Endothelial cell of umbilical vein (primary cell): ENCODE results near the gene KISS1R. TPM values are rescaled to one million over a fixed set of nuclear protein-coding genes. Genes with fewer than 3 reads are reported as not detected.

Experiments used
- BruUV-seq: library from RNA; stranded (reverse); fragments of 400-500 nt; replicated peaks from 2 replicates; lab custom pipeline; 2021; lab: Mats Ljungman, UMichigan
- CTCF ChIA-PET: fragments of 300-600, 350-600 bp; sonication (Branson Sonifier 250); formaldehyde crosslinking; loops from one replicate; lab custom pipeline; 2021; ENCODE audit warnings: antibody characterized with exemption, inconsistent platforms; lab: Charles Lee
- POLR2A ChIA-PET: fragments of 300-600, 350-600 bp; sonication (Branson Sonifier 250); formaldehyde crosslinking; loops from one replicate; lab custom pipeline; 2021; ENCODE audit warnings: antibody characterized with exemption, inconsistent platforms; lab: Charles Lee
- DNase-seq: peaks from one replicate; pipeline ENCODE4 v3.0.0-alpha.2; 2011; ENCODE audit warnings: low read depth, low spot score
- FAIRE-seq: peaks from 2 replicates; lab custom pipeline; 2011; peaks lifted over from hg19 to GRCh38; lab: Jason Lieb, UNC
- H2AFZ ChIP-seq: 2 replicates; pipeline ENCODE4 v1.6.0; 2012; ENCODE audit warnings: low read depth, low read length, control low read depth, inconsistent platforms
- H3K27ac ChIP-seq: 2 replicates; pipeline ENCODE4 v1.5.1; 2011; ENCODE audit warnings: low read depth, mild to moderate bottlenecking, control low read depth, low read length, moderate library complexity; ENCODE audit not compliant: insufficient read depth
- H3K27me3 ChIP-seq, 2 experiments: 2 replicates each; pipeline versions ENCODE4 v1.6.0 to v1.6.1; 2011; ENCODE audit warnings: low read length in 2 of 2, mixed read lengths in 1 of 2; ENCODE audit not compliant: control insufficient read depth in 2 of 2, insufficient read depth in 2 of 2
- H3K36me3 ChIP-seq, 2 experiments: 2 replicates in 1 of 2; 3 replicates in 1 of 2; pipeline ENCODE4 v1.5.1; 2011; ENCODE audit warnings: low read length in 2 of 2, mild to moderate bottlenecking in 1 of 2, moderate library complexity in 1 of 2; ENCODE audit not compliant: control insufficient read depth in 2 of 2, insufficient read depth in 2 of 2; ENCODE audit errors: extremely low read depth in 1 of 2
- H3K4me1 ChIP-seq: 3 replicates; pipeline ENCODE4 v1.5.1; 2011; ENCODE audit warnings: mild to moderate bottlenecking, low read length; ENCODE audit not compliant: control insufficient read depth, insufficient read depth; ENCODE audit errors: extremely low read depth
- H3K4me2 ChIP-seq: 2 replicates; pipeline ENCODE4 v1.6.1; 2011; ENCODE audit warnings: low read length, control low read depth, mixed read lengths; ENCODE audit not compliant: insufficient read depth
- H3K4me3 ChIP-seq, 3 experiments: fragments of 200-600 bp in 1 of 3; sonication (generic), shearing (Covaris generic) in 1 of 3; replicated peaks in 1 of 3; 2 replicates each; pipeline ENCODE4 v1.5.1; 2011 to 2016; ENCODE audit warnings: control low read depth in 3 of 3, low read length in 3 of 3, mild to moderate bottlenecking in 2 of 3, inconsistent platforms in 1 of 3, low read depth in 1 of 3, moderate library complexity in 1 of 3; ENCODE audit not compliant: insufficient read depth in 1 of 3
- H3K79me2 ChIP-seq: 2 replicates; pipeline ENCODE4 v1.6.0; 2012; ENCODE audit warnings: low read length, inconsistent platforms; ENCODE audit not compliant: control insufficient read depth, insufficient read depth
- H3K9ac ChIP-seq: replicated peaks from 2 replicates; pipeline ENCODE3; 2011; ENCODE audit warnings: low read length, control low read depth; ENCODE audit not compliant: insufficient read depth; ENCODE audit errors: extremely low read depth
- H3K9me1 ChIP-seq: replicated peaks from 3 replicates; pipeline ENCODE4 v1.6.0; 2011; ENCODE audit warnings: mild to moderate bottlenecking, low read length; ENCODE audit not compliant: control insufficient read depth, insufficient read depth; ENCODE audit errors: extremely low read depth
- H3K9me3 ChIP-seq: replicated peaks from 2 replicates; pipeline ENCODE4 v1.5.1; 2012; ENCODE audit warnings: low read length, inconsistent platforms; ENCODE audit not compliant: control insufficient read depth, insufficient read depth
- H4K20me1 ChIP-seq: replicated peaks from 2 replicates; pipeline ENCODE3; 2011; ENCODE audit warnings: mild to moderate bottlenecking, low read length; ENCODE audit not compliant: control insufficient read depth, insufficient read depth; ENCODE audit errors: extremely low read depth
- CTCF ChIP-seq, 2 donors: IDR thresholded peaks; 1 replicate in 1 of 2; 2 replicates in 1 of 2; pipeline ENCODE4 v1.5.1; 2011; ENCODE audit warnings: low read length in 2 of 2, mild to moderate bottlenecking in 2 of 2, moderate library complexity in 2 of 2, control low read depth in 1 of 2, inconsistent platforms in 1 of 2, low read depth in 1 of 2; ENCODE audit not compliant: insufficient read depth in 1 of 2; ENCODE audit errors: extremely low read depth in 1 of 2
- EZH2 ChIP-seq: IDR thresholded peaks from 2 replicates; pipeline ENCODE4 v1.6.1; 2012; ENCODE audit warnings: borderline replicate concordance, low read depth, mild to moderate bottlenecking, moderate library complexity, low read length, inconsistent platforms; ENCODE audit not compliant: severe bottlenecking
- FOS ChIP-seq: IDR thresholded peaks from 2 replicates; pipeline ENCODE4 v1.6.1; 2011; ENCODE audit warnings: mild to moderate bottlenecking, low read length, moderate library complexity, borderline replicate concordance; ENCODE audit not compliant: insufficient read depth
- GATA2 ChIP-seq: IDR thresholded peaks from 2 replicates; pipeline ENCODE4 v1.7.0; 2011; ENCODE audit warnings: low read depth, mild to moderate bottlenecking, moderate library complexity, mixed read lengths, low read length; ENCODE audit not compliant: insufficient read length, insufficient read depth
- JUN ChIP-seq: IDR thresholded peaks from 2 replicates; pipeline ENCODE4 v1.6.1; 2011; ENCODE audit warnings: borderline replicate concordance, low read depth; ENCODE audit not compliant: insufficient read length, insufficient read depth
- MAX ChIP-seq: IDR thresholded peaks from 2 replicates; pipeline ENCODE4 v1.6.1; 2011; ENCODE audit not compliant: insufficient read depth, insufficient read length
- MYC ChIP-seq: IDR thresholded peaks from one replicate; pipeline ENCODE4 v1.6.1; 2011; ENCODE audit warnings: mild to moderate bottlenecking, low read depth, low read length
- POLR2A ChIP-seq: IDR thresholded peaks from 2 replicates; pipeline ENCODE4 v1.6.1; 2012; ENCODE audit warnings: low read depth, mild to moderate bottlenecking, control low read depth, low read length
- POLR2AphosphoS5 ChIP-seq: IDR thresholded peaks from 2 replicates; pipeline ENCODE4 v1.6.1; 2012; ENCODE audit warnings: low read depth, mild to moderate bottlenecking, control low read depth, low read length, moderate library complexity; ENCODE audit not compliant: insufficient read depth
- dilution Hi-C: fragments of 300-500 bp; cut with MboI; formaldehyde crosslinking; loops from one replicate; pipeline ENCODE4 v1.15.0; 2019; ENCODE audit warnings: low sequenced_read_pairs; ENCODE audit not compliant: extremely low pct_ligation_motif_present
- intact Hi-C: fragments of 100-400 bp; cut with micrococcal nuclease; formaldehyde crosslinking; loops from one replicate; pipeline ENCODE4 v1.10.0; 2022
- polyA plus RNA-seq, 4 experiments: library from polyadenylated mRNA; depleted of rRNA in 3 of 4; stranded (reverse) in 3 of 4; unstranded in 1 of 4; fragments of >200 nt; gene quantifications; 2 replicates each; pipeline versions ENCODE4 v1.2.1 to v1.2.3, GENCODE V29; 2011 to 2012; ENCODE audit warnings: missing spikeins in 1 of 4
- total RNA-seq: library from RNA; stranded (reverse); gene quantifications from 2 replicates; pipeline ENCODE4 v1.2.3, GENCODE V29; 2021

KISS1R gene
- total and polyA plus RNA-seq, 2 donors (not counting 3 experiments of a cell fraction or from before 2014, with no cell fraction given) = not detected

GRCh38 chr19:952049-952679 is 35.0 kb downstream of the KISS1R start:
- dilution Hi-C loops = no loop called here
- no peaks in the 10 kb centered on the region for H3K79me2 ChIP-seq
- no peaks in the 10 kb centered on the region for H3K9me1 ChIP-seq
- no peak for DNase-seq
- H3K9me3 ChIP-seq = no peaks in the 10 kb centered on the region
- no peak overlapping the region for H2AFZ ChIP-seq
- H3K36me3 ChIP-seq = no peaks in the 10 kb centered on the region
- BruUV-seq = no TSS peak
- H3K9ac ChIP-seq = no peak overlapping the region
- H3K4me3 ChIP-seq = no peak overlapping the region
- POLR2A ChIA-PET = no interaction called here
- TF ChIP-seq JUN (no peak), POLR2AphosphoS5 (no peak), FOS (no peak), MYC (no peak), CTCF (IDR thresholded peaks at IDR 0.05; ENCODE audit: extremely low read depth in 1 of 2, insufficient read depth in 1 of 2, low read depth in 1 of 2, low read length in 2 of 2) (no peak), EZH2 (no peak), POLR2A (no peak), GATA2 (no peak), MAX (no peak)
- H3K4me2 ChIP-seq = no peak overlapping the region
- CTCF ChIA-PET = interaction anchor here (1.5 kb wide), 1 partner anchor 49 kb away, joined by 3 read pairs; no protein-coding TSS in a partner anchor
- H3K4me1 ChIP-seq = peaks cover 4% of the 10 kb centered on the region
- FAIRE-seq = no peak
- no peak overlapping the region for H3K27ac ChIP-seq
- no peaks in the 10 kb centered on the region for H4K20me1 ChIP-seq
- no peaks in the 10 kb centered on the region for H3K27me3 ChIP-seq
- intact Hi-C loops = no loop called here
